IMR-90 (cell line): ENCODE measurements around the gene L3MBTL4.
A peak's percentile ranks its signal among the peaks of the same experiment; 100 is the strongest.

Source experiments
- CEBPB ChIP-seq: IDR thresholded peaks from 2 replicates; pipeline ENCODE4 v1.6.1; 2012; ENCODE audit warnings: low read depth, low read length, improper control_type of control experiment
- CHD1 ChIP-seq: IDR thresholded peaks from 2 replicates; pipeline ENCODE4 v1.6.1; 2012; ENCODE audit warnings: low read depth, low read length, improper control_type of control experiment
- CTCF ChIP-seq: conservative IDR thresholded peaks from 2 replicates; pipeline ENCODE4 v1.5.1; 2012; ENCODE audit warnings: mild to moderate bottlenecking, low read depth, low read length, improper control_type of control experiment
- ELK1 ChIP-seq: fragments of 150-350 bp; IDR thresholded peaks from 2 replicates; pipeline ENCODE4 v1.6.1; 2016; ENCODE audit warnings: low read depth, mild to moderate bottlenecking, low read length, moderate library complexity, borderline replicate concordance
- FOS ChIP-seq: fragments of 150-350 bp; IDR thresholded peaks from 2 replicates; pipeline ENCODE4 v1.6.1; 2016; ENCODE audit warnings: low read depth, low read length
- MAFK ChIP-seq: IDR thresholded peaks from 2 replicates; pipeline ENCODE4 v1.6.1; 2012; ENCODE audit warnings: low read depth, low read length, improper control_type of control experiment
- MXI1 ChIP-seq: IDR thresholded peaks from 2 replicates; pipeline ENCODE4 v1.6.1; 2012; ENCODE audit warnings: low read depth, mild to moderate bottlenecking, low read length, moderate library complexity, borderline replicate concordance
- POLR2A ChIP-seq: IDR thresholded peaks from 2 replicates; pipeline ENCODE4 v1.6.1; 2012; ENCODE audit warnings: mild to moderate bottlenecking, low read depth, low read length
- RAD21 ChIP-seq: IDR thresholded peaks from 2 replicates; pipeline ENCODE4 v1.6.1; 2012; ENCODE audit warnings: low read length, improper control_type of control experiment
- RCOR1 ChIP-seq: IDR thresholded peaks from 2 replicates; pipeline ENCODE4 v1.6.1; 2012; ENCODE audit warnings: mild to moderate bottlenecking, low read length, improper control_type of control experiment; ENCODE audit not compliant: insufficient replicate concordance
- RFX5 ChIP-seq: IDR thresholded peaks from 2 replicates; pipeline ENCODE4 v1.8.0; 2012; ENCODE audit warnings: low read depth, mild to moderate bottlenecking, low read length, moderate library complexity
- SMC3 ChIP-seq: fragments of 150-350 bp; IDR thresholded peaks from 2 replicates; pipeline ENCODE4 v1.6.1; 2016; ENCODE audit warnings: low read depth, mild to moderate bottlenecking, antibody characterized with exemption, low read length, moderate library complexity
- USF2 ChIP-seq: fragments of 150-350 bp; IDR thresholded peaks from 2 replicates; pipeline ENCODE4 v1.6.1; 2017; ENCODE audit warnings: mild to moderate bottlenecking, antibody characterized with exemption, low read length, low read depth

GRCh38 chr18:6219116-6219717, 195.5 kb downstream of the L3MBTL4 start:
- no peak for TF ChIP-seq CEBPB
- TF ChIP-seq POLR2A = no peak
- TF ChIP-seq RAD21 = peak; percentile 95
- TF ChIP-seq CTCF = peak; percentile 94
- TF ChIP-seq ELK1 = no peak
- no peak for TF ChIP-seq MXI1
- TF ChIP-seq RFX5 = no peak
- TF ChIP-seq MAFK = no peak
- no peak for TF ChIP-seq USF2
- no peak for TF ChIP-seq RCOR1
- TF ChIP-seq CHD1 = no peak
- peak; percentile 97 for TF ChIP-seq SMC3
- no peak for TF ChIP-seq FOS
